D721Med (cell line): ENCODE measurements around the gene OSMR.

ENCODE experiments used
- DNase-seq: peaks from one replicate; pipeline ENCODE4 v3.0.0; 2011; ENCODE audit warnings: low spot score; ENCODE audit not compliant: insufficient read length
- FAIRE-seq: peaks from 2 replicates; lab custom pipeline; 2011; peaks lifted over from hg19 to GRCh38; lab: Jason Lieb, UNC
- TF ChIP-seq, protein P1 (sequence below): IDR thresholded peaks from 2 replicates; pipeline ENCODE4 v1.5.1; 2012; ENCODE audit warnings: mild to moderate bottlenecking, control low read depth; ENCODE audit not compliant: insufficient read depth; ENCODE audit errors: missing control alignments

Gene OSMR

DNA sequence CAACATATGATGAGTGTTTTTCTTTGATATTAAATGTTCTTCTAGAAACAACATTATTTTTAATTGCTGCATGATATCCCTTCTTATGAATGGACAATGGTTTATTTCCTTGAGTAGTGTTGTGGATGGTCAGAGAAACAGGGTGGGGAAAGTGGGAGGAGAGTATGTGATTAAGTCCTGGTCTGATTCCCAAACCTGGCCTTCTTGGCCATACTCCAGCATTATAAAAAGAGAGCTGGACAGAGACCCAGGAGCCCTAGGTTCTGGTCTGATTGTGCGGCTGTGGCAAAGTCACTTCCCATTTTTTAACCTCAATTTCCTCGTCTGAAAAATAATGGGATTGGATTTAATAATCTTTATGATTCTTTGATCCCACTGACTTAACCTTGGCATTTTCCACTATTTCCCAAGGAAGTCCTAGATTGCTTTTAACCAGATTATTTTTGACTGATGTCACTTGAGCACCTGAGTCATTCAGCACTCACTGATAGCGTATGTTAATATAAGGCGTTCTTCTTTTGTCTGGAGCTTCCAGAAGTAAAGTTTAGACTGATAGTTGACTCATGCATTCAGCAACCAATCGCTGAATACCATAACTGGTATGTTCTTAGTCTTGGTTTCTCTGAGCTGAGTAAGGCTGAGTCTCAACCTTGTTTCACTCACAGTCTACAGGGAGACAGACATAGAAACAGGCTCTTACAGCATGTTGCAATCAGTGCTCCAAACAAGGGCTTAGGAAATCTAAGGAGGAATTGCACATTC is 26.2 kb downstream of the OSMR start:
- TF ChIP-seq, protein P1, sequence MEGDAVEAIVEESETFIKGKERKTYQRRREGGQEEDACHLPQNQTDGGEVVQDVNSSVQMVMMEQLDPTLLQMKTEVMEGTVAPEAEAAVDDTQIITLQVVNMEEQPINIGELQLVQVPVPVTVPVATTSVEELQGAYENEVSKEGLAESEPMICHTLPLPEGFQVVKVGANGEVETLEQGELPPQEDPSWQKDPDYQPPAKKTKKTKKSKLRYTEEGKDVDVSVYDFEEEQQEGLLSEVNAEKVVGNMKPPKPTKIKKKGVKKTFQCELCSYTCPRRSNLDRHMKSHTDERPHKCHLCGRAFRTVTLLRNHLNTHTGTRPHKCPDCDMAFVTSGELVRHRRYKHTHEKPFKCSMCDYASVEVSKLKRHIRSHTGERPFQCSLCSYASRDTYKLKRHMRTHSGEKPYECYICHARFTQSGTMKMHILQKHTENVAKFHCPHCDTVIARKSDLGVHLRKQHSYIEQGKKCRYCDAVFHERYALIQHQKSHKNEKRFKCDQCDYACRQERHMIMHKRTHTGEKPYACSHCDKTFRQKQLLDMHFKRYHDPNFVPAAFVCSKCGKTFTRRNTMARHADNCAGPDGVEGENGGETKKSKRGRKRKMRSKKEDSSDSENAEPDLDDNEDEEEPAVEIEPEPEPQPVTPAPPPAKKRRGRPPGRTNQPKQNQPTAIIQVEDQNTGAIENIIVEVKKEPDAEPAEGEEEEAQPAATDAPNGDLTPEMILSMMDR, result no peak
- FAIRE-seq (no peak), DNase-seq (no peak)

DNA sequence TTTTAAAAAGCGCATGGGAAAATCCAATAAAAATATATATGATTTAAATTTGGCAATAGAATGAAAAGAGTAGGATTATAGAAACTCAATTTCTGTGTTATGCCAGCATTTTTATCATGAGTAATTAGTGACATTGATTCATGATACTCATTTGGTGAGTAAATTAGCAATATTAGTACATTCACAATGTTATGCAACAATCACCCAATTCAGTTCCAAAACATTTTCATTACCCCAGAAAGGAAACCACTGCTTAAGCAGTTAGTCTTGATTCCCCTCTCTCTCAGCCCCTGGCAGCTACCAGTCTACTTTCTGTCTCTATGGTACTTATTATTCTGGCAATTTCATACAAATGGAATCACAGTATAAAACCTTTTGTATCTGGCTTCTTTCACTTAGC is 27.0 kb downstream of the OSMR start:
- DNase-seq (no peak), FAIRE-seq (no peak)
- TF ChIP-seq, protein P1, result no peak

DNA sequence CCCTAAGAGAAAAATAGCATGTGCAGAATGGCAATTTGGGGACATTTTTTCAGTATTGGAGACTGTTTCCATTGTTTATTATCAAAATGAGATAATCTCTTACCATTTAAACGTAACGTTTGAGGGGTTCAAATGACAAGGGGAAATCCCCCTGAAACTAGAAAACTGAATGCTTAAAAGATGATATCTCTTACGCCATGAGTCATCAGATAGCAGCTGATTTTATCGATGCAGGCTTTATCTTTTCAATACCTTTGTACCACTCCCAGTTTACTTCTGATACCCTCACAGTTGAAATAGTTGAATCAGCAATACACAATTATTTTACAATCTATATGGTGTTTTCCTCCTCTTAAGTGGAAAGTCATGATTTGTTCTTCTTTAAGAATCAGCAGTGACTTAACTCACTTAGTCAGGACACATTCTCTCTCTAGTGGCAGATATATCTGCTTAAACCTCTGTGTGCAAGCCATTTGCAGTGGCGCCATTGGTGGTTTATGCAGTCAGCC is 29.2 kb downstream of the OSMR start:
- FAIRE-seq (no peak), DNase-seq (no peak)
- TF ChIP-seq, protein P1, result no peak

DNA sequence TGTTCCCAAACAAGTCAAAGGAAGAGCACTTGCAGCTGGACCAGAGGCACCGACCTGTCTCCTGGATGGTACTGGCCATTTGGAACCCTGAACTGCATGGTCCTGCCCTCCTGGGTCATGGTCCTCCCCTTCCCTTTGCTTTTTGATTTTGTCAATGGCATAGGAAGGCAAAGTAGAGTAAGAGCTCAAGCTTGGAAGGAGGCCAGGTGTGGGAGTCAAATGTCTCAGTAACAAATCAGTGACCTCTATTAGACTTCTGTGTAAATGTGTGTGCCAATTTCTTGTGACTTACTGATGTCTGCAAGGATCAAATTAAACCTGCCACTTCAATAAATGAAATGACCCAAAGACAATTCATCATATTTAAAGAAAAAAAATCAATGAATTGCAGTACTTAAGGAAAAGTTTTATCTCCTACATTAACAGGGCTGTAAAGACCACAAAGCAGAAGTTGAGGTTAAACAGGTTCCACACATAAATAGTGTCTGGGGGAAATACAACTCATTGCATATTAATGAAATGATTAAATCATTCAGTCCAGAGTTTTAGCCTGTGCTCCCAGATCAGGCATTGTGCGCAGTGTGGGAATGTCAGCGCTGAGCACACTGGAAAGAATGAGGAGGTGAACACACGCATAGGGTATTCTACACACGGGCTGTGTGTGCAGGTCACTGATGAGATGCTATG is 32.7 kb downstream of the OSMR start:
- no peak for DNase-seq
- TF ChIP-seq, protein P1, result no peak
- no peak for FAIRE-seq

DNA sequence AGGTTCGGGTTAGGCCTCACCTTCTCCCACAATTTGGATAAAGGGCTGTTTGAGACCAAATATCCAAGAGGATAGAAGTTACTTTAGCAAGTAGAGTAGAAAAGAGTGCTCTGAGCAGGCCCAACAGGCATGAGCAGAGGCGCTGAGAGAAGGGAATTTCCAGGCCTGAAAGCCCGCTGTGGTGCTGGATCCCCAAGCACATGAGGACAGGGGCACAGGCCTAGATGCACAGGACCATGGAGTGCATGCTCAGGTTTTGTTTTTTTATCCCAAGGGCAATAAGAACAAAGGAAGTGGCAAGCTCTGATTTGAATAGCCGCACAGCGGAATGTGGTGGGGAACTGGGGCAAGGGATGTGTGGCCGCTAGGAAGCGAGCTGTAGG is 33.3 kb downstream of the OSMR start:
- TF ChIP-seq, protein P1, result no peak
- DNase-seq (no peak), FAIRE-seq (no peak)

DNA sequence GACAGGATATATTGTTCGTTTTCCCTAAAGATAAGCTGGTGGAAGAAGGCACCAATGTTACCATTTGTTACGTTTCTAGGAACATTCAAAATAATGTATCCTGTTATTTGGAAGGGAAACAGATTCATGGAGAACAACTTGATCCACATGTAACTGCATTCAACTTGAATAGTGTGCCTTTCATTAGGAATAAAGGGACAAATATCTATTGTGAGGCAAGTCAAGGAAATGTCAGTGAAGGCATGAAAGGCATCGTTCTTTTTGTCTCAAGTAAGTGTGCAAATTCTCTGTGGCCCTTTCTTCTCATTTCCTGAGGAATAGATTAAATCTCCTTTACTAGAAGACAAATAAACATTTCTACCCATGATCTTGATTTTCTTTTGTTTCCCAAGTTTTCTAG is 38.0 kb downstream of the OSMR start:
- no peak for FAIRE-seq
- TF ChIP-seq, protein P1, result no peak
- no peak for DNase-seq

DNA sequence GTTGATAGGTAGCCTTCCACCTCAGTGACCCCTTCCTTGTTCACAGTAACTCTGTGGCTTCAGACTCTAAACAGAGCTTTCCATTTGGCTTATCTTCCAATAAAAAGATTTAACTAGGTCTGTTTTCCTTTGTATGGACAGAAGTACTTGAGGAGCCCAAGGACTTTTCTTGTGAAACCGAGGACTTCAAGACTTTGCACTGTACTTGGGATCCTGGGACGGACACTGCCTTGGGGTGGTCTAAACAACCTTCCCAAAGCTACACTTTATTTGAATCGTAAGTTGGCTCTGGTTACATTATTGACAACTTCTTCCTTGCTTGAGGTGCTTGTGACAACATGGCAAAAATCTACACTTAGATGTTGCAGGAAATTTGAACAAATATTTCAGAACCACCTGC is 39.4 kb downstream of the OSMR start:
- TF ChIP-seq, protein P1, result no peak
- DNase-seq, result no peak
- no peak for FAIRE-seq
